ENCODE measurements around the gene CPA4. TPM values are rescaled to one million over a fixed set of nuclear protein-coding genes. Genes with fewer than 3 reads are reported as not detected.
A peak's percentile ranks its signal among the peaks of the same experiment; 100 is the strongest.

CPA4 gene
- polyA plus RNA-seq, 1 donor from 2014 or later: 8.9 TPM

- H3K9me3 ChIP-seq (ENCODE audit: low read length): no peaks in the 10 kb centered on the region
- H3K79me2 ChIP-seq (replicated peaks; ENCODE audit: insufficient read depth, low read length): peaks cover 8% of the 10 kb centered on the region
- peak overlapping the region; percentile 67 for H3K9ac ChIP-seq (ENCODE audit: low read length)
- no peaks in the 10 kb centered on the region for H3K36me3 ChIP-seq (ENCODE audit: insufficient read depth, low read length)
- H3K9me2 ChIP-seq (ENCODE audit: insufficient read depth, low read length): no peaks in the 10 kb centered on the region
- H3K4me2 ChIP-seq (ENCODE audit: low read length): peak overlapping the region; percentile 21
- TF ChIP-seq MXI1 (conservative IDR thresholded peaks at IDR 0.05; ENCODE audit: poor library complexity, severe bottlenecking) (no peak), EP300 (conservative IDR thresholded peaks at IDR 0.05; ENCODE audit: poor library complexity, severe bottlenecking) (no peak), REST (IDR thresholded peaks at IDR 0.05; ENCODE audit: borderline replicate concordance) (no peak), RAD21 (conservative IDR thresholded peaks at IDR 0.05) (no peak), SMC3 (conservative IDR thresholded peaks at IDR 0.05; ENCODE audit: poor library complexity) (no peak), POLR2AphosphoS5 (IDR thresholded peaks at IDR 0.05) (no peak), EZH2 (IDR thresholded peaks at IDR 0.05; ENCODE audit: borderline replicate concordance, insufficient read depth, low read length, poor library complexity, severe bottlenecking) (no peak), TAF1 (IDR thresholded peaks at IDR 0.05; ENCODE audit: low read depth) (no peak)
- TF ChIP-seq, protein P1, sequence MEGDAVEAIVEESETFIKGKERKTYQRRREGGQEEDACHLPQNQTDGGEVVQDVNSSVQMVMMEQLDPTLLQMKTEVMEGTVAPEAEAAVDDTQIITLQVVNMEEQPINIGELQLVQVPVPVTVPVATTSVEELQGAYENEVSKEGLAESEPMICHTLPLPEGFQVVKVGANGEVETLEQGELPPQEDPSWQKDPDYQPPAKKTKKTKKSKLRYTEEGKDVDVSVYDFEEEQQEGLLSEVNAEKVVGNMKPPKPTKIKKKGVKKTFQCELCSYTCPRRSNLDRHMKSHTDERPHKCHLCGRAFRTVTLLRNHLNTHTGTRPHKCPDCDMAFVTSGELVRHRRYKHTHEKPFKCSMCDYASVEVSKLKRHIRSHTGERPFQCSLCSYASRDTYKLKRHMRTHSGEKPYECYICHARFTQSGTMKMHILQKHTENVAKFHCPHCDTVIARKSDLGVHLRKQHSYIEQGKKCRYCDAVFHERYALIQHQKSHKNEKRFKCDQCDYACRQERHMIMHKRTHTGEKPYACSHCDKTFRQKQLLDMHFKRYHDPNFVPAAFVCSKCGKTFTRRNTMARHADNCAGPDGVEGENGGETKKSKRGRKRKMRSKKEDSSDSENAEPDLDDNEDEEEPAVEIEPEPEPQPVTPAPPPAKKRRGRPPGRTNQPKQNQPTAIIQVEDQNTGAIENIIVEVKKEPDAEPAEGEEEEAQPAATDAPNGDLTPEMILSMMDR (IDR thresholded peaks at IDR 0.05; ENCODE audit: poor library complexity, severe bottlenecking): no peak
- no peaks in the 10 kb centered on the region for H4K20me1 ChIP-seq (ENCODE audit: insufficient read depth)
- no peak overlapping the region for H2AFZ ChIP-seq (ENCODE audit: low read depth, low read length)
- peak overlapping the region; percentile 99 for H3K27ac ChIP-seq (ENCODE audit: low read length)
- H3K4me3 ChIP-seq (ENCODE audit: low read length): peak overlapping the region; percentile 48
- no peaks in the 10 kb centered on the region for H3K27me3 ChIP-seq (ENCODE audit: insufficient read depth, low read depth, low read length)
- peaks cover 19% of the 10 kb centered on the region for H3F3A ChIP-seq (ENCODE audit: insufficient read depth, low read length, poor library complexity, severe bottlenecking)
These were observed 18.7 kb upstream of the CPA4 start for GRCh38 chr7:130274296-130274695.

DNA sequence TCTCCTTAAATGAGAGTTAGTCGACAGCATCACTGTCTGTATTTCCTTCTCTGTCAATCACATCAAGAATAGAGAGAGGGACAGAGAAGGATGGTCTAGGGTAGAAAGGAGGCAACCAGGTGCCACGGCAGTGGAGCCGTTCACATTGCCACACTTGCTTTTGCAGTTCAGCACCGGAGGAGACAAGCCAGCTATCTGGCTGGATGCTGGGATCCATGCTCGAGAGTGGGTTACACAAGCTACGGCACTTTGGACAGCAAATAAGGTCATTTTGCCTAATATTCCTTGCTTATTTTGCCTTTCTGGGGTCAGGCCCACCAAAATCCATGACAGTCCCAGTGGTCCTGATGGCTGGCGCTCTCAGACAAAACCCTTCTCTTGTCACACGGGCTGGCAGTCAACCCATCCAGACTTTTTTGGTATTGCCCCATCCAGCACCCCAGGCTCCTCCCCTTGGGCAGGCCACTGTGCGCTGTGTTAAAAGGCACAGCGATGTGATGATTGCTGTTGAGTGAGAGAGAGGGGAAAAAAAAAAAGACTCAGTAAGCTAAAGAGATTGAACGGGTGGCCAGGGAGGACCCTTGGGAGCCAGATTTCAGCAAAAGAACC is 17.9 kb upstream of the CPA4 start:
- H3K9ac ChIP-seq (ENCODE audit: low read length): peak overlapping the region; percentile 67
- H2AFZ ChIP-seq (ENCODE audit: low read depth, low read length): no peak overlapping the region
- H3K9me3 ChIP-seq (ENCODE audit: low read length): no peaks in the 10 kb centered on the region
- no peaks in the 10 kb centered on the region for H4K20me1 ChIP-seq (ENCODE audit: insufficient read depth)
- H3K9me2 ChIP-seq (ENCODE audit: insufficient read depth, low read length): no peaks in the 10 kb centered on the region
- peak overlapping the region; percentile 22 for H3K4me3 ChIP-seq (ENCODE audit: low read length)
- H3K36me3 ChIP-seq (ENCODE audit: insufficient read depth, low read length): no peaks in the 10 kb centered on the region
- H3K27ac ChIP-seq (ENCODE audit: low read length): peak overlapping the region; percentile 99
- peak overlapping the region; percentile 21 for H3K4me2 ChIP-seq (ENCODE audit: low read length)
- H3F3A ChIP-seq (ENCODE audit: insufficient read depth, low read length, poor library complexity, severe bottlenecking): peaks cover 19% of the 10 kb centered on the region
- no peaks in the 10 kb centered on the region for H3K27me3 ChIP-seq (ENCODE audit: insufficient read depth, low read depth, low read length)
- H3K79me2 ChIP-seq (replicated peaks; ENCODE audit: insufficient read depth, low read length): peaks cover 8% of the 10 kb centered on the region
- TF ChIP-seq TAF1 (IDR thresholded peaks at IDR 0.05; ENCODE audit: low read depth) (no peak), EZH2 (IDR thresholded peaks at IDR 0.05; ENCODE audit: borderline replicate concordance, insufficient read depth, low read length, poor library complexity, severe bottlenecking) (no peak), REST (IDR thresholded peaks at IDR 0.05; ENCODE audit: borderline replicate concordance) (no peak), POLR2AphosphoS5 (IDR thresholded peaks at IDR 0.05) (no peak), RAD21 (conservative IDR thresholded peaks at IDR 0.05) (no peak), SMC3 (conservative IDR thresholded peaks at IDR 0.05; ENCODE audit: poor library complexity) (no peak), EP300 (conservative IDR thresholded peaks at IDR 0.05; ENCODE audit: poor library complexity, severe bottlenecking) (no peak), MXI1 (conservative IDR thresholded peaks at IDR 0.05; ENCODE audit: poor library complexity, severe bottlenecking) (no peak)
- TF ChIP-seq, protein P1 (IDR thresholded peaks at IDR 0.05; ENCODE audit: poor library complexity, severe bottlenecking): no peak
